ACHN (cell line): ENCODE data around the gene SFXN1.
"Not testable (repeated sequence)": the region's sequence is repeated elsewhere in the genome, so short reads cannot be mapped to it uniquely, and the experiment has no call there.

Experiments
- DNase-seq: peaks from one replicate; pipeline ENCODE4 v3.0.0-alpha.2; 2015
- in situ Hi-C: cut with HindIII; loops from 2 replicates; pipeline ENCODE4 v1.10.0; 2017; ENCODE audit warnings: low sequenced_read_pairs, low pct_ligation_motif_present, low pct_unique_long_range_greater_than_20kb

Gene SFXN1

GRCh38 chr5:175487514-175488222 is 9.3 kb downstream of the SFXN1 start:
- in situ Hi-C loops = no loop called here
- DNase-seq = no peak

- in situ Hi-C loops = no loop called here
- no peak for DNase-seq
These were observed 11.5 kb downstream of the SFXN1 start for GRCh38 chr5:175489693-175490443.

- in situ Hi-C loops = no loop called here
- DNase-seq = no peak
These were observed 12.9 kb downstream of the SFXN1 start for GRCh38 chr5:175491223-175491622.

- in situ Hi-C loops = no loop called here
- DNase-seq = no peak
These were observed 14.9 kb downstream of the SFXN1 start for GRCh38 chr5:175493260-175493659.

- no peak for DNase-seq
- in situ Hi-C loops = no loop called here
These were observed 15.4 kb downstream of the SFXN1 start for GRCh38 chr5:175493726-175494125.

GRCh38 chr5:175494264-175495183 is 16.2 kb downstream of the SFXN1 start:
- no peak for DNase-seq
- in situ Hi-C loops = no loop called here

GRCh38 chr5:175501759-175502158 is 23.4 kb downstream of the SFXN1 start:
- no peak for DNase-seq
- in situ Hi-C loops = no loop called here

- in situ Hi-C loops = not testable (repeated sequence)
These were observed 29.3 kb downstream of the SFXN1 start for GRCh38 chr5:175507671-175508070.

GRCh38 chr5:175508896-175509295 is 30.5 kb downstream of the SFXN1 start:
- DNase-seq = no peak
- in situ Hi-C loops = no loop called here

More at GRCh38 chr5:175507671-175508070, 29.3 kb downstream of the SFXN1 start:
- not testable (repeated sequence) for DNase-seq

- DNase-seq = no peak
- in situ Hi-C loops = no loop called here
These were observed 34.9 kb downstream of the SFXN1 start for GRCh38 chr5:175513297-175513696.

GRCh38 chr5:175513726-175514125 is 35.4 kb downstream of the SFXN1 start:
- no peak for DNase-seq
- in situ Hi-C loops = no loop called here

- in situ Hi-C loops = no loop called here
- no peak for DNase-seq
These were observed 38.8 kb downstream of the SFXN1 start for GRCh38 chr5:175516933-175517823.

- peak; percentile 42 for DNase-seq
- in situ Hi-C loops = no loop called here
These were observed 39.6 kb downstream of the SFXN1 start for GRCh38 chr5:175517824-175518450.

GRCh38 chr5:175519006-175519405 is 40.6 kb downstream of the SFXN1 start:
- no peak for DNase-seq
- in situ Hi-C loops = no loop called here

GRCh38 chr5:175520321-175520720 is 42.0 kb downstream of the SFXN1 start:
- in situ Hi-C loops = no loop called here
- no peak for DNase-seq

GRCh38 chr5:175520873-175521272 is 42.5 kb downstream of the SFXN1 start:
- no peak for DNase-seq
- in situ Hi-C loops = no loop called here

- no peak for DNase-seq
- in situ Hi-C loops = no loop called here
These were observed 43.0 kb downstream of the SFXN1 start for GRCh38 chr5:175521313-175521833.
